B cell (primary cell): Measurements from ENCODE around the gene STPG4.

ENCODE experiments used
- EZH2 ChIP-seq: IDR thresholded peaks from 2 replicates; pipeline ENCODE4 v1.6.1; 2012; ENCODE audit warnings: borderline replicate concordance, low read depth, mild to moderate bottlenecking, moderate library complexity, low read length; ENCODE audit not compliant: insufficient read depth, poor library complexity, severe bottlenecking
- TF ChIP-seq, protein P1 (sequence below): fragments of 200-600 bp; IDR thresholded peaks from one replicate; pipeline ENCODE4 v1.8.0; 2022; ENCODE audit warnings: antibody characterized with exemption, mild to moderate bottlenecking

DNA sequence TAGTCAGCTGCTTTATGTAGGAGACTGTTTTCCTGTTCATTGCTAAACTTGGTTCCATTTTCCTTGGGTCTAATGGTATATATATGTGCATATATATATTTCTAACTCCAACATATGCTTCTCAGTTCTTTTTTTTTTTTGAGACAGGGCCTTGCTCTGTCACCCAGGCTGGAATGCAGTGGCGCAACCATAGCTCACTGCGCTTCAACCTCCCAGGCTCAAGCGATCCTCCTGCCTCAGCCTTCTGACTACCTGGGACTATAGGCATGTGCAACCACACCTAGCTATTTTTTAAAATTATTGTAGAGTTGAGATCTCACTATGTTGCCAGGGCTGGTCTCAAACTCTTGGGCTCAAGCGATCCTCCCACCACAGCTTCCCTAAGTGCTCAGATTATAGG, 22.1 kb downstream of the STPG4 start:
- TF ChIP-seq, protein P1, sequence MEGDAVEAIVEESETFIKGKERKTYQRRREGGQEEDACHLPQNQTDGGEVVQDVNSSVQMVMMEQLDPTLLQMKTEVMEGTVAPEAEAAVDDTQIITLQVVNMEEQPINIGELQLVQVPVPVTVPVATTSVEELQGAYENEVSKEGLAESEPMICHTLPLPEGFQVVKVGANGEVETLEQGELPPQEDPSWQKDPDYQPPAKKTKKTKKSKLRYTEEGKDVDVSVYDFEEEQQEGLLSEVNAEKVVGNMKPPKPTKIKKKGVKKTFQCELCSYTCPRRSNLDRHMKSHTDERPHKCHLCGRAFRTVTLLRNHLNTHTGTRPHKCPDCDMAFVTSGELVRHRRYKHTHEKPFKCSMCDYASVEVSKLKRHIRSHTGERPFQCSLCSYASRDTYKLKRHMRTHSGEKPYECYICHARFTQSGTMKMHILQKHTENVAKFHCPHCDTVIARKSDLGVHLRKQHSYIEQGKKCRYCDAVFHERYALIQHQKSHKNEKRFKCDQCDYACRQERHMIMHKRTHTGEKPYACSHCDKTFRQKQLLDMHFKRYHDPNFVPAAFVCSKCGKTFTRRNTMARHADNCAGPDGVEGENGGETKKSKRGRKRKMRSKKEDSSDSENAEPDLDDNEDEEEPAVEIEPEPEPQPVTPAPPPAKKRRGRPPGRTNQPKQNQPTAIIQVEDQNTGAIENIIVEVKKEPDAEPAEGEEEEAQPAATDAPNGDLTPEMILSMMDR = no peak
- no peak for TF ChIP-seq EZH2
